PFSK-1 (cell line): ENCODE results near the gene CCR5AS.

Experiments
- POLR2AphosphoS5 ChIP-seq: IDR thresholded peaks from 2 replicates; pipeline ENCODE4 v1.6.1; 2012; ENCODE audit warnings: low read depth, mild to moderate bottlenecking, control low read depth, low read length, moderate library complexity
- REST ChIP-seq, 2 experiments: IDR thresholded peaks; 2 replicates each; pipeline versions ENCODE4 v1.6.1 to v1.8.0; 2011 to 2012; ENCODE audit warnings: low read depth in 2 of 2, low read length in 2 of 2, control low read depth in 1 of 2, inconsistent platforms in 1 of 2, mild to moderate bottlenecking in 1 of 2, moderate library complexity in 1 of 2; ENCODE audit not compliant: insufficient read depth in 1 of 2
- TAF1 ChIP-seq: IDR thresholded peaks from 2 replicates; pipeline ENCODE4 v1.6.1; 2012; ENCODE audit warnings: low read length, control low read depth, borderline replicate concordance; ENCODE audit not compliant: insufficient read depth

DNA sequence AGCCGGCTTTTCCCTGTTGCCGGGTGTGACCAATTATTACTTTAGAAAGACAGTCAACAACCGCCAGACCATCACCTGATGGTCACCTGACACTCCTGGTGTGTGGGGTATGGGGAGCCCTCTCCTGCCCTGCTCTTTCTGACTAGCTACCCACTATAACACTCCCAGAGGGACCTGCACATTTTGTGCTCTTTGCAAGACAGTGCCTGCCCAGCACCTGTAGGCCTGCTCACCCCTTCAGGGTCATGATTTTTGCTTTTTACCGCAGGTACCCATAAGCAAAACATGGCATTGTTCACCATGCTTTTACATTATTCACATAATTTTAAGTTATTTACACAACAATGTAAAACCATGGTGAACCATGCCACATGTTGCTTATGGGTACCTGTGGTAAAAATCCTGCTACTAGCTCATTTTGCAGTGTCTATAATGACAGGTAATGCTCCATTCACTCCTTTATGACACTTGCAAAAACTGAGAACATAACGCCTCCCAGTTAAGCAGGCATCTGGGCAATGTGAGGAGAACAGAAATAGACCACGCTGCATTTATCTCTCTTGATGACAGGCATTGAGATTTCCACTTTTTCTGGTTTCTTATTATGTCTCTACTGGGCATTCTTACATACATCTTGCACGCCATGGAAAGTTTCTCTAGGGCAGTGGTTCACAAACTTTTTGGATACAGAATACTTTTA, 10.1 kb upstream of the CCR5AS start:
- no peak for TF ChIP-seq REST (IDR thresholded peaks at IDR 0.05; ENCODE audit: insufficient read depth in 1 of 2, low read depth in 2 of 2, low read length in 2 of 2)
- TF ChIP-seq TAF1 = no peak
- no peak for TF ChIP-seq POLR2AphosphoS5
